Ishikawa (cell line): ENCODE data around the gene DDX41.

Experiments
- CEBPB ChIP-seq: IDR thresholded peaks from 2 replicates; pipeline ENCODE4 v1.6.1; 2012
- CREB1 ChIP-seq: IDR thresholded peaks from 2 replicates; pipeline ENCODE4 v1.6.1; 2012; ENCODE audit warnings: low read depth
- EGR1 ChIP-seq: IDR thresholded peaks from 2 replicates; pipeline ENCODE4 v1.6.1; 2012
- EP300 ChIP-seq: IDR thresholded peaks from 2 replicates; pipeline ENCODE4 v1.6.1; 2012; ENCODE audit warnings: borderline replicate concordance
- FOXM1 ChIP-seq: IDR thresholded peaks from 2 replicates; pipeline ENCODE4 v1.6.1; 2012; ENCODE audit warnings: low read depth, borderline replicate concordance
- MAX ChIP-seq: IDR thresholded peaks from 2 replicates; pipeline ENCODE4 v1.6.1; 2012
- NFIC ChIP-seq: IDR thresholded peaks from 2 replicates; pipeline ENCODE4 v1.6.1; 2012
- RAD21 ChIP-seq: IDR thresholded peaks from 2 replicates; pipeline ENCODE4 v1.6.1; 2012; ENCODE audit warnings: low read depth
- REST ChIP-seq: IDR thresholded peaks from 2 replicates; pipeline ENCODE4 v1.6.1; 2012; ENCODE audit warnings: low read depth, mild to moderate bottlenecking
- TAF1 ChIP-seq: IDR thresholded peaks from 2 replicates; pipeline ENCODE4 v1.6.1; 2012; ENCODE audit warnings: low read depth, mild to moderate bottlenecking
- TCF12 ChIP-seq: IDR thresholded peaks from 2 replicates; pipeline ENCODE4 v1.6.1; 2012; ENCODE audit warnings: low read depth
- TEAD4 ChIP-seq: IDR thresholded peaks from 2 replicates; pipeline ENCODE4 v1.6.1; 2012
- YY1 ChIP-seq: IDR thresholded peaks from 2 replicates; pipeline ENCODE4 v1.6.1; 2012; ENCODE audit warnings: low read depth
- ZBTB7A ChIP-seq: IDR thresholded peaks from 2 replicates; pipeline ENCODE4 v1.6.1; 2012; ENCODE audit warnings: low read depth
- TF ChIP-seq, protein P1 (sequence below): IDR thresholded peaks from 2 replicates; pipeline ENCODE4 v1.6.1; 2012

The DDX41 gene

GRCh38 chr5:177547736-177548135 lies 31.0 kb upstream of the DDX41 start:
- TF ChIP-seq NFIC: no peak
- no peak for TF ChIP-seq YY1
- no peak for TF ChIP-seq CREB1
- TF ChIP-seq CEBPB: no peak
- TF ChIP-seq EGR1: no peak
- TF ChIP-seq TEAD4: no peak
- TF ChIP-seq REST: no peak
- TF ChIP-seq, protein P1, sequence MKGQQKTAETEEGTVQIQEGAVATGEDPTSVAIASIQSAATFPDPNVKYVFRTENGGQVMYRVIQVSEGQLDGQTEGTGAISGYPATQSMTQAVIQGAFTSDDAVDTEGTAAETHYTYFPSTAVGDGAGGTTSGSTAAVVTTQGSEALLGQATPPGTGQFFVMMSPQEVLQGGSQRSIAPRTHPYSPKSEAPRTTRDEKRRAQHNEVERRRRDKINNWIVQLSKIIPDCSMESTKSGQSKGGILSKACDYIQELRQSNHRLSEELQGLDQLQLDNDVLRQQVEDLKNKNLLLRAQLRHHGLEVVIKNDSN: no peak
- TF ChIP-seq ZBTB7A: no peak
- no peak for TF ChIP-seq EP300
- no peak for TF ChIP-seq TAF1
- TF ChIP-seq RAD21: no peak
- no peak for TF ChIP-seq MAX
- no peak for TF ChIP-seq FOXM1
- no peak for TF ChIP-seq TCF12

DNA sequence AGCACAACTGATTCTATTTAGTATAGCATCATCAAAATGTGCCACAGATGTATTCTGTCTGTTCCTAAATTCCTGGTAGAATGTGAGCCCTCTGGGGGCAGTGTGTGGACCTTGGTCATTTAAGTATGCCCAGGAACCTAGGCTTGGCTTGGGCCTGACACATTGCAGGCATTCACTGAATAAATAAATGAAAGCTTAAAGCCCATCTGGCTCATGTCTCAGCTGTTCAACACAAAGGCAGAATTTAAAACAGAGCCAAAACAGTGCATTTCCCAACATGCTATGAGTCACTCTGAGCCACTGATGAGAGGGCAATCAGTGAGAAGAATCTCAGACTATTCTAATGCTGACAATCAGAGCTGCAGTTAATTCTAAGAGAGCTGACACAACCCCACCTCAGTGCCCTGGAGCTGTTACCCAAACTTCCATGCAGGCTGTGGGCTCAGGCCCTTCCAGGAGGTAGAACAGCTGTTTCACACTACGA lies 29.5 kb upstream of the DDX41 start:
- TF ChIP-seq, protein P1: no peak
- no peak for TF ChIP-seq ZBTB7A
- TF ChIP-seq REST: no peak
- TF ChIP-seq MAX: no peak
- no peak for TF ChIP-seq EP300
- TF ChIP-seq TEAD4: no peak
- no peak for TF ChIP-seq EGR1
- TF ChIP-seq CEBPB: no peak

DNA sequence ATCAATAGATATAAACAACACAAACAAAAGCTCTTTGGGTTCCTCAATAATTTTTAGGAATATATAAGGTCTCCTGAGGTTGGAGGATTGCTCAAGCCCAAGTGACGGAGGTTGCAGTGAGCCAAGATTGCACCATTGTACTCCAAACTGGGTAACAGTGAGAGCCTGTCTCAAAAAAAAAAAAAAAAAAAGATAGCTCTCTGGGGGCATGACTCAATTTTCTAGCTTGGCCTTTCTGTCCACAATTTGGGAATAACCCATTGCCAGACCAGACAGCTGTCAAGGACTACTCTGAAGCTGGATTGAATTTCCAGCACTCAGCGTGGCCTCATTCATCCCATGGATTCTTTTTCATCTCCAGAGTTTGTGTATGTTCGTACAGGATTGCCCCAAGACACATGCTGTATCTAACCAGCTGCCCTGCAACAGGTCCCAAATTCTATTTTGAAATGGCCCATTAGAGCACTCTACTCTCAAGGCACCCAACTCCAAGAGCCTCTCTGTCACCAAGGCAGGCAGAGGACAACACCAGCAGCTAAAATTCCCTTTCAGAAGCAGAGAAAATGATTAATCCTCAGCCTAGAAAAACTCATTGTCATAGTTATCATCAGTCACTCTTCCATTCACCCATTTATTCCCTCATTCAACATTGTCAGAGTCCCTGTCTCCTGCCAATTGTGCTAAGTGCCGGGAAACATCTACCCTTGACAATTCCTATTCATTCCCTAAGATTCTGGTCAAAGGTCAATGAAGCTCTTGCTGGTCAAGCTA lies 28.9 kb upstream of the DDX41 start:
- TF ChIP-seq ZBTB7A (no peak), TCF12 (no peak), YY1 (no peak), RAD21 (no peak), FOXM1 (no peak), NFIC (no peak), CREB1 (no peak), TAF1 (no peak)

DNA sequence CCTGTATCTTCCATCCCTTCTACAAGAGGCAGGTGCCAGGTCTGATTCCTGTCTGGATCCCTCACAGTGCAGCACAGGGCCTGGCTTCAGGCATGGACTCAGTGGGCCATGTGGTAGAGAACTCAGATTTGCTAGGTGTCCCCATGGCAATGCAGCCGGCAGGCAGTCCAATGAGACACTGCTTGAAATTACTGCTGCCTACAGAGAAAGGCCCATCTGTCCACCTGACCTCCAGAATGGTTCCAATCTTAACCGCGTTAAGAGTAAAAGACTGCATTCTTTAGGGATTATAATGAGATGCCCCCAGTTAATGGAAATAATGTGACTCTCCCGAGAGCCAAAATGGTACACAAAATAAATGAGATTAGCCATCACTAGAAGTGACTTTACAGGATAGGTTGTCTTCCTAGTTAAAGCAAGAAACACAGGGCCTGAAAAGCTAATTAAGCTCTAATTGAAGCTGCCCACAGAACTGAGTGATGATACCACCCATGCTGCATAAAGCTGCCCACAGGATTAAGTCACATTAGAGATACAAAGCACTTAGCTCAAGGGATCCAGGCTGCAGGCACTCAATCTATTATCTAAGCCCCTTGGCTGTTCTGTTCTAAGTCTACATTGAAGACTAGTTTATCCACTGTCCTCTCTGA lies 26.2 kb upstream of the DDX41 start:
- no peak for TF ChIP-seq CREB1
- TF ChIP-seq TEAD4: no peak
- no peak for TF ChIP-seq REST
- TF ChIP-seq MAX: no peak
- TF ChIP-seq ZBTB7A: no peak
- TF ChIP-seq, protein P1: no peak
- no peak for TF ChIP-seq RAD21
